Measurements from ENCODE around the gene CSTF3. TPM values are rescaled to one million over a fixed set of nuclear protein-coding genes. Genes with fewer than 3 reads are reported as not detected.

The CSTF3 gene
- total RNA-seq, 1 experiment from 2014 or later, result 68.3 TPM

- ChIA-PET CTCF (no interaction called here), POLR2A (no interaction called here)
- H3K4me3 Mint-ChIP-seq, result no peak overlapping the region
- no peak overlapping the region for H3K27ac Mint-ChIP-seq
- H3K36me3 Mint-ChIP-seq, result peaks cover 33% of the 10 kb centered on the region
- no peaks in the 10 kb centered on the region for H3K27me3 Mint-ChIP-seq (ENCODE audit: low read depth)
- DNase-seq (ENCODE audit: low spot score), result no peak
- ATAC-seq, result no peak
- TF ChIP-seq FOXJ3 (CRISPR knock-in tag; IDR thresholded peaks at IDR 0.05; ENCODE audit: borderline replicate concordance) (no peak), SMAD3 (CRISPR knock-in tag; IDR thresholded peaks at IDR 0.05; ENCODE audit: borderline replicate concordance) (no peak), ZNF232 (CRISPR knock-in tag; IDR thresholded peaks at IDR 0.05) (no peak), GRHL2 (CRISPR knock-in tag; IDR thresholded peaks at IDR 0.05; ENCODE audit: insufficient replicate concordance, severe bottlenecking) (no peak), NFYB (CRISPR knock-in tag; conservative IDR thresholded peaks at IDR 0.05; ENCODE audit: low read depth) (no peak), JAZF1 (CRISPR knock-in tag; IDR thresholded peaks at IDR 0.05) (no peak), USF2 (CRISPR knock-in tag; IDR thresholded peaks at IDR 0.05) (no peak), GTF2I (CRISPR knock-in tag; conservative IDR thresholded peaks at IDR 0.05) (no peak), MYBL2 (CRISPR knock-in tag; IDR thresholded peaks at IDR 0.05) (no peak)
- H3K9me3 Mint-ChIP-seq, result peaks cover 5% of the 10 kb centered on the region
- peaks cover 17% of the 10 kb centered on the region for H3K4me1 Mint-ChIP-seq
Measured at GRCh38 chr11:33045551-33046255, 115.6 kb downstream of the CSTF3 start.

GRCh38 chr11:33044285-33044756 is 117.0 kb downstream of the CSTF3 start:
- H3K4me3 Mint-ChIP-seq, result no peak overlapping the region
- H3K27me3 Mint-ChIP-seq (ENCODE audit: low read depth), result no peaks in the 10 kb centered on the region
- ChIA-PET CTCF (no interaction called here), POLR2A (no interaction called here)
- H3K4me1 Mint-ChIP-seq, result peaks cover 13% of the 10 kb centered on the region
- DNase-seq (ENCODE audit: low spot score) (no peak), ATAC-seq (no peak)
- peaks cover 5% of the 10 kb centered on the region for H3K9me3 Mint-ChIP-seq
- H3K36me3 Mint-ChIP-seq, result peaks cover 33% of the 10 kb centered on the region
- no peak overlapping the region for H3K27ac Mint-ChIP-seq
- TF ChIP-seq TEAD1 (CRISPR knock-in tag; IDR thresholded peaks at IDR 0.05), result no peak
- TF ChIP-seq PRDM15 (CRISPR knock-in tag; IDR thresholded peaks at IDR 0.05), result no peak
- TF ChIP-seq ELF4 (CRISPR knock-in tag; IDR thresholded peaks at IDR 0.05; ENCODE audit: low read depth), result no peak
- no peak for TF ChIP-seq CDX4 (CRISPR knock-in tag; IDR thresholded peaks at IDR 0.05; ENCODE audit: borderline replicate concordance)
- no peak for TF ChIP-seq CREM (CRISPR knock-in tag; IDR thresholded peaks at IDR 0.05)
- TF ChIP-seq FOXJ3 (CRISPR knock-in tag; IDR thresholded peaks at IDR 0.05; ENCODE audit: borderline replicate concordance), result no peak
- TF ChIP-seq JUN (CRISPR knock-in tag; IDR thresholded peaks at IDR 0.05), result no peak
- TF ChIP-seq ARID4B (CRISPR knock-in tag; IDR thresholded peaks at IDR 0.05; ENCODE audit: borderline replicate concordance), result no peak
- TF ChIP-seq ZNF138 (CRISPR knock-in tag; conservative IDR thresholded peaks at IDR 0.05), result no peak
- TF ChIP-seq SP1 (CRISPR knock-in tag; conservative IDR thresholded peaks at IDR 0.05), result no peak
- TF ChIP-seq NFE2L1 (CRISPR knock-in tag; IDR thresholded peaks at IDR 0.05), result no peak
- TF ChIP-seq NFYB (CRISPR knock-in tag; conservative IDR thresholded peaks at IDR 0.05; ENCODE audit: low read depth), result no peak
- no peak for TF ChIP-seq CBFB (CRISPR knock-in tag; IDR thresholded peaks at IDR 0.05; ENCODE audit: low read depth)
- no peak for TF ChIP-seq CTCF (IDR thresholded peaks at IDR 0.05)
- TF ChIP-seq ATF3 (CRISPR knock-in tag; conservative IDR thresholded peaks at IDR 0.05), result no peak

All from WTC11 (cell line).